22Rv1 (cell line): Measurements from ENCODE around the gene SLC6A6.

Source experiments
- ZFX ChIP-seq: fragments of 450-650 bp; IDR thresholded peaks from 2 replicates; pipeline ENCODE4 v1.6.1; 2017; ENCODE audit warnings: antibody characterized with exemption, borderline replicate concordance
- TF ChIP-seq, protein P1 (sequence below): fragments of 450-650 bp; IDR thresholded peaks from 2 replicates; pipeline ENCODE4 v1.5.1; 2017; ENCODE audit warnings: mild to moderate bottlenecking

DNA sequence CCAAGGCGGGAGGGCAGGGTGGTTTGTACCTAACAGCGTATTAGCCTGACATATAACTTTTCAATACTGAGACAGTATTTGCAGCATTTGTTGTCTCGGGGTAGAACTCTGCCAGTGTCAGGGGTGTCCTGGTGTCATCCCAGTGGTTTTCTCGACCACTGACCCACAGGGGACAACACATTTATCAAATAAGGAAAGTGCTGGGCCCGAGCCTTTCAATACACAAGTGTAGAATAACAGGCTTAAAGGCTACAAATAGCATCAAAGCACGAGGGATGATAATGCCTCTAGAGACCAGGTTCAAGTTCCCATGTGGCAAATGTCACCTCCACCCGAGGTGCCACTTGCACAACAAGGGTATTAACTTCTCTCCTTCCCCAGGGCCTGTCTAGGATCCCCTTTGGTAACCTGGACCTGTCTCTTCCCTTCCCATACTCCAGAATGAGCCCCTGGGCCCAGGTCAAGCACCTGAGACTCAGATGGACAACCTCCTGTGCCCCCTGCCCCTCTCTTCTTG lies 9.5 kb upstream of the SLC6A6 start:
- no peak for TF ChIP-seq ZFX
- TF ChIP-seq, protein P1, sequence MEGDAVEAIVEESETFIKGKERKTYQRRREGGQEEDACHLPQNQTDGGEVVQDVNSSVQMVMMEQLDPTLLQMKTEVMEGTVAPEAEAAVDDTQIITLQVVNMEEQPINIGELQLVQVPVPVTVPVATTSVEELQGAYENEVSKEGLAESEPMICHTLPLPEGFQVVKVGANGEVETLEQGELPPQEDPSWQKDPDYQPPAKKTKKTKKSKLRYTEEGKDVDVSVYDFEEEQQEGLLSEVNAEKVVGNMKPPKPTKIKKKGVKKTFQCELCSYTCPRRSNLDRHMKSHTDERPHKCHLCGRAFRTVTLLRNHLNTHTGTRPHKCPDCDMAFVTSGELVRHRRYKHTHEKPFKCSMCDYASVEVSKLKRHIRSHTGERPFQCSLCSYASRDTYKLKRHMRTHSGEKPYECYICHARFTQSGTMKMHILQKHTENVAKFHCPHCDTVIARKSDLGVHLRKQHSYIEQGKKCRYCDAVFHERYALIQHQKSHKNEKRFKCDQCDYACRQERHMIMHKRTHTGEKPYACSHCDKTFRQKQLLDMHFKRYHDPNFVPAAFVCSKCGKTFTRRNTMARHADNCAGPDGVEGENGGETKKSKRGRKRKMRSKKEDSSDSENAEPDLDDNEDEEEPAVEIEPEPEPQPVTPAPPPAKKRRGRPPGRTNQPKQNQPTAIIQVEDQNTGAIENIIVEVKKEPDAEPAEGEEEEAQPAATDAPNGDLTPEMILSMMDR: no peak
